ENCODE results near the gene CENPO.

DNA sequence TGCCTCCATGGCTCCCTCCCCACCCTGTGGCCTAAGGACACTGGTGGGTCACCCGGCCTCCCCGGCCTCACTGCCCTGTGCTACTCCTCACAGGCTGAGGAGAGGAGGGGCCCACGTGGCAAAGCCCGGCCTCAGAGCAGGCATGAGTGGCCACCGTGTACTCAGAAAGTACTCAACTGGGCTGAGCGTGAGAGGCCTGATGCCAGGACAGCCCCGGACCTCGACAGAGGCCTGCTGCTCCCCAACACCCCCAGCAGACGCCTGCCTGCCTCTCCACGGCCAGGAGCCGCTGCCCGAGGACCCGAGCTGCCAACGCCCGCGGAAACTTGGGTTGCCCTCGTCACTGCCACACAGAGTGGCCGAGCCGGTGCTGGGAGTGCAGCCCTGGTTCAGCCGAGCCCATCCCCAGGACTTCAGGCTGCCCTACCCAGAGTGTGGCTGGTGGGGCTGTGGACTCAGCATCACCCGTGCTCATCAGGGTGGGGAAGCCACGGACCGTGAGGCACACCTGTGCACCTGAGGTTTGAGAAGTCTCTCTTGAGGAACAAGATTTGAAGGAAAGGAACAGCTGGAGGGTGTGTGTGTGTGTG is 59.3 kb downstream of the CENPO start:
- TF ChIP-seq, protein P1, sequence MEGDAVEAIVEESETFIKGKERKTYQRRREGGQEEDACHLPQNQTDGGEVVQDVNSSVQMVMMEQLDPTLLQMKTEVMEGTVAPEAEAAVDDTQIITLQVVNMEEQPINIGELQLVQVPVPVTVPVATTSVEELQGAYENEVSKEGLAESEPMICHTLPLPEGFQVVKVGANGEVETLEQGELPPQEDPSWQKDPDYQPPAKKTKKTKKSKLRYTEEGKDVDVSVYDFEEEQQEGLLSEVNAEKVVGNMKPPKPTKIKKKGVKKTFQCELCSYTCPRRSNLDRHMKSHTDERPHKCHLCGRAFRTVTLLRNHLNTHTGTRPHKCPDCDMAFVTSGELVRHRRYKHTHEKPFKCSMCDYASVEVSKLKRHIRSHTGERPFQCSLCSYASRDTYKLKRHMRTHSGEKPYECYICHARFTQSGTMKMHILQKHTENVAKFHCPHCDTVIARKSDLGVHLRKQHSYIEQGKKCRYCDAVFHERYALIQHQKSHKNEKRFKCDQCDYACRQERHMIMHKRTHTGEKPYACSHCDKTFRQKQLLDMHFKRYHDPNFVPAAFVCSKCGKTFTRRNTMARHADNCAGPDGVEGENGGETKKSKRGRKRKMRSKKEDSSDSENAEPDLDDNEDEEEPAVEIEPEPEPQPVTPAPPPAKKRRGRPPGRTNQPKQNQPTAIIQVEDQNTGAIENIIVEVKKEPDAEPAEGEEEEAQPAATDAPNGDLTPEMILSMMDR (conservative IDR thresholded peaks at IDR 0.05; ENCODE audit: low read depth, low read length) = no peak
- TF ChIP-seq RCOR1 (IDR thresholded peaks at IDR 0.05; ENCODE audit: insufficient replicate concordance, low read length) (no peak), MXI1 (IDR thresholded peaks at IDR 0.05; ENCODE audit: borderline replicate concordance, low read depth, low read length) (no peak), POLR2A (IDR thresholded peaks at IDR 0.05; ENCODE audit: low read depth, low read length) (no peak), RAD21 (IDR thresholded peaks at IDR 0.05; ENCODE audit: low read length) (no peak), BHLHE40 (IDR thresholded peaks at IDR 0.05; ENCODE audit: low read depth, low read length) (no peak), FOS (IDR thresholded peaks at IDR 0.05; ENCODE audit: low read depth, low read length) (no peak), MAFK (IDR thresholded peaks at IDR 0.05; ENCODE audit: low read depth, low read length) (no peak), CHD1 (IDR thresholded peaks at IDR 0.05; ENCODE audit: low read depth, low read length) (no peak), MAZ (IDR thresholded peaks at IDR 0.05; ENCODE audit: borderline replicate concordance, low read depth, low read length) (no peak), CEBPB (IDR thresholded peaks at IDR 0.05; ENCODE audit: low read depth, low read length) (no peak), RFX5 (IDR thresholded peaks at IDR 0.05; ENCODE audit: low read depth, low read length) (no peak)
- TF ChIP-seq, protein P2, sequence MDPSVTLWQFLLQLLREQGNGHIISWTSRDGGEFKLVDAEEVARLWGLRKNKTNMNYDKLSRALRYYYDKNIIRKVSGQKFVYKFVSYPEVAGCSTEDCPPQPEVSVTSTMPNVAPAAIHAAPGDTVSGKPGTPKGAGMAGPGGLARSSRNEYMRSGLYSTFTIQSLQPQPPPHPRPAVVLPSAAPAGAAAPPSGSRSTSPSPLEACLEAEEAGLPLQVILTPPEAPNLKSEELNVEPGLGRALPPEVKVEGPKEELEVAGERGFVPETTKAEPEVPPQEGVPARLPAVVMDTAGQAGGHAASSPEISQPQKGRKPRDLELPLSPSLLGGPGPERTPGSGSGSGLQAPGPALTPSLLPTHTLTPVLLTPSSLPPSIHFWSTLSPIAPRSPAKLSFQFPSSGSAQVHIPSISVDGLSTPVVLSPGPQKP (IDR thresholded peaks at IDR 0.05; ENCODE audit: borderline replicate concordance, low read depth, low read length) = no peak
- TF ChIP-seq, protein P3, sequence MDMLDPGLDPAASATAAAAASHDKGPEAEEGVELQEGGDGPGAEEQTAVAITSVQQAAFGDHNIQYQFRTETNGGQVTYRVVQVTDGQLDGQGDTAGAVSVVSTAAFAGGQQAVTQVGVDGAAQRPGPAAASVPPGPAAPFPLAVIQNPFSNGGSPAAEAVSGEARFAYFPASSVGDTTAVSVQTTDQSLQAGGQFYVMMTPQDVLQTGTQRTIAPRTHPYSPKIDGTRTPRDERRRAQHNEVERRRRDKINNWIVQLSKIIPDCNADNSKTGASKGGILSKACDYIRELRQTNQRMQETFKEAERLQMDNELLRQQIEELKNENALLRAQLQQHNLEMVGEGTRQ (IDR thresholded peaks at IDR 0.05; ENCODE audit: low read depth, low read length) = no peak
